Neuron (in vitro differentiated cells): ENCODE results near the gene LRP1B.
A peak's percentile ranks its signal among the peaks of the same experiment; 100 is the strongest.

Experiments used
- H2AFZ ChIP-seq: one replicate; pipeline ENCODE4 v1.6.1; 2013; ENCODE audit warnings: low read depth, mild to moderate bottlenecking, inconsistent platforms, low read length, moderate library complexity
- H3K27me3 ChIP-seq: one replicate; pipeline ENCODE4 v1.6.1; 2013; ENCODE audit warnings: low read length; ENCODE audit not compliant: insufficient read depth
- H3K36me3 ChIP-seq: one replicate; pipeline ENCODE4 v1.6.1; 2013; ENCODE audit warnings: low read length; ENCODE audit not compliant: insufficient read depth
- H3K4me1 ChIP-seq: one replicate; pipeline ENCODE4 v1.6.1; 2013; ENCODE audit warnings: low read length; ENCODE audit not compliant: insufficient read depth
- H3K4me3 ChIP-seq: 2 replicates; pipeline ENCODE4 v1.5.1; 2013; ENCODE audit warnings: mild to moderate bottlenecking, low read length, moderate library complexity
- H3K9me3 ChIP-seq: one replicate; pipeline ENCODE4 v1.6.1; 2013; ENCODE audit warnings: low read length

LRP1B gene

GRCh38 chr2:141782574-141782973 is 348.2 kb downstream of the LRP1B start:
- Histone ChIP-seq H3K9me3 (no peaks in the 10 kb centered on the region), H2AFZ (no peak overlapping the region), H3K27me3 (no peaks in the 10 kb centered on the region), H3K4me1 (no peaks in the 10 kb centered on the region), H3K4me3 (no peak overlapping the region), H3K36me3 (no peaks in the 10 kb centered on the region)

- no peak overlapping the region for H3K4me3 ChIP-seq
Observed at GRCh38 chr2:141778315-141778835, 352.4 kb downstream of the LRP1B start.

GRCh38 chr2:141770530-141770929 is 360.3 kb downstream of the LRP1B start:
- Histone ChIP-seq H3K4me3 (no peak overlapping the region), H2AFZ (no peak overlapping the region), H3K27me3 (no peaks in the 10 kb centered on the region), H3K9me3 (no peaks in the 10 kb centered on the region), H3K4me1 (peaks cover 19% of the 10 kb centered on the region), H3K36me3 (no peaks in the 10 kb centered on the region)

More at GRCh38 chr2:141778315-141778835, 352.4 kb downstream of the LRP1B start:
- H3K27me3 ChIP-seq, result no peaks in the 10 kb centered on the region
- H3K36me3 ChIP-seq, result no peaks in the 10 kb centered on the region
- no peaks in the 10 kb centered on the region for H3K9me3 ChIP-seq
- peak overlapping the region; percentile 36 for H2AFZ ChIP-seq
- no peaks in the 10 kb centered on the region for H3K4me1 ChIP-seq

GRCh38 chr2:141767691-141768090 is 363.1 kb downstream of the LRP1B start:
- H3K36me3 ChIP-seq, result no peaks in the 10 kb centered on the region
- H3K4me1 ChIP-seq, result peaks cover 19% of the 10 kb centered on the region
- H3K27me3 ChIP-seq, result no peaks in the 10 kb centered on the region
- no peak overlapping the region for H3K4me3 ChIP-seq
- no peaks in the 10 kb centered on the region for H3K9me3 ChIP-seq
- peak overlapping the region; percentile 61 for H2AFZ ChIP-seq

GRCh38 chr2:141767051-141767450 is 363.8 kb downstream of the LRP1B start:
- Histone ChIP-seq H3K9me3 (no peaks in the 10 kb centered on the region), H3K36me3 (no peaks in the 10 kb centered on the region), H3K4me1 (peaks cover 19% of the 10 kb centered on the region), H3K4me3 (no peak overlapping the region), H2AFZ (no peak overlapping the region), H3K27me3 (no peaks in the 10 kb centered on the region)

DNA sequence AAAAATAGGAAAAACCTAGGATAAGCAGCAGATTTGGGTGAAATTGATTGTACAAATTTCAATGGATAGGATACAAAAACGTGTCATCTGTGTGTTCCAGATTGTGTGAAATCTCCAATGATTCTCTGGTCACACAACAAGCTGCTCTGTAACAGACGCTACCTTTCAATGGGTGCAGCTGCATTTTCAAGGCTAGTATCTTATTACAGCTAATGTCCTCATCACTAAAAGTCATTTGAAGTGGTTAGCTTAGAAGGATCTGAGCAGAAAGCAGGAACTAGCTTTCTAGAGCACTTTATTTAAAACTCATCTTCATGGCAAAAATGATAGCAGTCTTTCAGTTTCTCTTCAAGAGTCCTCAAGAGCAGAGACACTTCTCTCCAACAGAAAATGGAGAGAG is 364.6 kb downstream of the LRP1B start:
- no peak overlapping the region for H2AFZ ChIP-seq
- H3K36me3 ChIP-seq, result no peaks in the 10 kb centered on the region
- H3K4me3 ChIP-seq, result no peak overlapping the region
- no peaks in the 10 kb centered on the region for H3K9me3 ChIP-seq
- no peaks in the 10 kb centered on the region for H3K27me3 ChIP-seq
- peaks cover 19% of the 10 kb centered on the region for H3K4me1 ChIP-seq

- H3K4me3 ChIP-seq, result no peak overlapping the region
- no peaks in the 10 kb centered on the region for H3K9me3 ChIP-seq
- H3K36me3 ChIP-seq, result no peaks in the 10 kb centered on the region
Observed at GRCh38 chr2:141748616-141749015, 382.2 kb downstream of the LRP1B start.

DNA sequence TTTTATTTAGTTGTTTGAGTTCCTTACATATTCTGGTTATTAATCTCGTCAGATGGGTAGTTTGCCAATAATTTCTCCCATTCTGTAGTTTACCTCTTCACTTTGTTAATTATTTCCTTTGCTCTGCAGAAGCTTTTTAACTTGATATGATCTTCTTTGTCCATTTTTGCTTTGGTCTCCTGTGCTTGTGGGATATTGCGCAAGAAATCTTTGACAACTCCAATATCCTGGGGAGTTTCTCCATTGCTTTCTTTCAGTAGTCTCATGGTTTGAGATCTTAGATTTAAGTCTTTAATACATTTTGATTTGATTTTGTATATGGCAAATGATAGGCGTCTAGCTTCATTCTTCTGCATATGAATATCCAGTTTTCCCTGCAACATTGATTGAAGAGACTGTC is 389.2 kb downstream of the LRP1B start:
- H3K36me3 ChIP-seq, result no peaks in the 10 kb centered on the region
- H3K27me3 ChIP-seq, result no peaks in the 10 kb centered on the region
- H2AFZ ChIP-seq, result no peak overlapping the region
- no peaks in the 10 kb centered on the region for H3K4me1 ChIP-seq
- no peak overlapping the region for H3K4me3 ChIP-seq
- no peaks in the 10 kb centered on the region for H3K9me3 ChIP-seq

More at GRCh38 chr2:141748616-141749015, 382.2 kb downstream of the LRP1B start:
- H2AFZ ChIP-seq, result no peak overlapping the region
- no peaks in the 10 kb centered on the region for H3K4me1 ChIP-seq
- H3K27me3 ChIP-seq, result no peaks in the 10 kb centered on the region

DNA sequence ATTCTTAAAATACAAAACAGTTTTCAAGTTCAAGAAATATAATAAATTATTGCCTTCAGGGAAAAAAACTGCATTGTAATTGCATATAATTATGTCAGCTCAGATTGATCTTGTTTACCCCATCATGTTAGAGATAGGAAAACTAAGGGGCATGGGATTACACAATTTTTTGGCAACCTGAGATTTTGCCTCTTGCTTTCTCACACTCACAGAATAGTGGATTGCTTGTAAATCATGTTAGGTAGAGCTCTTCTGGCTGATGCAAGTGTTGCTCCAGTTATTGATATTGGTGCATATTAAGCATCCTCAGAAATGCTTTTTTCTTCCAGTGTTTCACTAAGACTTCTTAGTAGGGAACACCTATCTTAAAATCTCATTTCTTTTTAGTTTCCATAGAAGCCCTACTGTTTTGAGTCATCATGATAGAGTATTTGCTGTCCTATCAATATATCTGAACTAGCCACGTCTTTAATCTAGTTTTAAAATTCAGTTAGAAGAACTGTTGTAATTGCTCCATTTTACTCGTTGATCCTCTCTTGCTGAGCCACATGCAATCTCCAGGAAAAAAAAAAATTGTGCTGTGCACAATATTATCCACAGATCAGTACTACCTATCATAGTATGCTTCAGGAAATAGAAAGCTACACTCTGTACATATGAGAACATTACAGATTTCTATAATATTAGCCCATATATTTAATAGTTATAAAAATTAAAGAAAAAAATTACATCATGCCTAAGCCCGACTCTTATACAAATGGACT is 393.1 kb downstream of the LRP1B start:
- H3K4me1 ChIP-seq, result no peaks in the 10 kb centered on the region
- H3K4me3 ChIP-seq, result no peak overlapping the region
- no peak overlapping the region for H2AFZ ChIP-seq
- no peaks in the 10 kb centered on the region for H3K27me3 ChIP-seq
- H3K9me3 ChIP-seq, result no peaks in the 10 kb centered on the region
- no peaks in the 10 kb centered on the region for H3K36me3 ChIP-seq

DNA sequence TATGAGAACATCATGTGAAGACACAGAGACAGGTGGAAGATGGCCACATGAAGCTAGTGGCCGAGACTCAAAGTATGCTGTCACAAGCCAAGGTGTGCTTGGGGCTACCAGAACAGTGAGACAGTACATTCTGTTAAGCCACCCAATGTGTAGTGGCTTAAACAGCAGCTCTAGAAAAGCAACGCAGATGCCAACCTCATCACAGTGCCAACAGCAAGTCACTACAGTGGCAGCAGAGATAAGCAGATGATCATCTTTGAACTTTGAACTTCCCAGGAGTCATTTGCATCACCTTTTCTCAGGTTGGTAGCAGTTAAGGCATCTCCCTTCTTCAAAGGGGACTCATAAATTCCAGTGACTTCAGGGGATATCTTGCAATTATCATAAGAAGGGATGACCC is 394.4 kb downstream of the LRP1B start:
- no peaks in the 10 kb centered on the region for H3K36me3 ChIP-seq
- H2AFZ ChIP-seq, result no peak overlapping the region
- H3K9me3 ChIP-seq, result no peaks in the 10 kb centered on the region
- no peak overlapping the region for H3K4me3 ChIP-seq
- no peaks in the 10 kb centered on the region for H3K4me1 ChIP-seq
- H3K27me3 ChIP-seq, result no peaks in the 10 kb centered on the region

DNA sequence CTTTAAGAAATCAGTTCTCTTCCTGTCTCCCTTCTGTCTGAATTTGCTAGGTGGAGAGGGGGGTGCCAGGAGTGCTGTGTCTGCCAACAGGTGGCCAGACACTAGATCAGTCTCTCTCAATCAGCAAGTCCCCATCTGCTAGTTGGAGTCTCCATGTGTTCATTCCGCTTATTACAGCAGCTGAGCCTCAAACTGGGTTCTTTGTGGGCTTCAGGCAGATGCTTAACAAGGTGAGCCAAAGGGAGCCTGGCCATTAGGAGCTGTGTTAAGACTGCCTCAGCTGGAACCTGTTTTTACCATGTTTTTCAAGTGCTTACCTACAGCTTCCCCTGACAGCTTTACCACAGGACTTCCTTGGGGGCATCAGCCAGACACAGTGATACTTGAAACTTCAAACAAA is 401.9 kb downstream of the LRP1B start:
- Histone ChIP-seq H3K36me3 (no peaks in the 10 kb centered on the region), H2AFZ (no peak overlapping the region), H3K9me3 (no peaks in the 10 kb centered on the region), H3K4me1 (peaks cover 13% of the 10 kb centered on the region), H3K27me3 (no peaks in the 10 kb centered on the region), H3K4me3 (no peak overlapping the region)

DNA sequence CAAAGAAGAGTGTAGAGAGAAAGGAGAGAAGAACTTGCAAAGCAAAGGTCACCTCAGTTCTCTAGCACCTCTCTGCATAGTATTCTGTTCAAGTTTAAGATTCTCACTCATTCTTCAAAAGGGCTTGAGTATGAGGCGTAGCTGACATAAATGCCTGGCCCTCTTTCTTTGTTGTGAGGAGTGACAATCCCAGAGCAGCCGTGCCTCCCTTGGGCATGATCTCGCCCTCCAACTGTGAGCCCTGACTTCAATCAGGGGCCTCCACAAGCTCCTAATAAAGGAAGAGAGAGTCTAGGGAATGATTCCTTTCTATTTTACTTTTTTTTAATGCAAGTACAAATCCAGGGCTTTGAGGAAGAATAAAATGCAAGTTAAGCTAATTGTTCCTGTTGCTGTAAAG is 402.7 kb downstream of the LRP1B start:
- no peaks in the 10 kb centered on the region for H3K36me3 ChIP-seq
- peak overlapping the region; percentile 3 for H2AFZ ChIP-seq
- H3K4me3 ChIP-seq, result no peak overlapping the region
- no peaks in the 10 kb centered on the region for H3K9me3 ChIP-seq
- H3K4me1 ChIP-seq, result peaks cover 13% of the 10 kb centered on the region
- H3K27me3 ChIP-seq, result no peaks in the 10 kb centered on the region

DNA sequence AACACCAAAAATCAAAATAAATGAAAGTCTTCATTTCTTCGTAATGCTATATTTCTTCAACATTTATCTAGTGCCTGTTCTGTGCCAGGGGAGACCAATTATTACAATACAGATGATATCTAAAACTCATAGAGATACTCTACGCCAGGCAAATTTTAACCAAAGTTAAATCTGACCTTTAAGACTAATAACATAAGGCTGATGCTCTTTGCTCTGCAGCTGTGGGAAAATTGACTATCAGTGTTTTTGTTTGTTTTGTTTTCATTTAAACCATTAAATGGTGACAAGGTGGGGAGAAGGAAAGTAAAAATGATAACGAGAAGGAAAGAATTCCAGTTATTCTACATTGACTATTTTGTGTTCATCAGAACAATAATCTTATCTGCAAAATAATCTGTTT is 406.4 kb downstream of the LRP1B start:
- peaks cover 13% of the 10 kb centered on the region for H3K4me1 ChIP-seq
- H3K27me3 ChIP-seq, result no peaks in the 10 kb centered on the region
- no peak overlapping the region for H3K4me3 ChIP-seq
- H2AFZ ChIP-seq, result no peak overlapping the region
- no peaks in the 10 kb centered on the region for H3K9me3 ChIP-seq
- no peaks in the 10 kb centered on the region for H3K36me3 ChIP-seq

GRCh38 chr2:141723814-141724213 is 407.0 kb downstream of the LRP1B start:
- Histone ChIP-seq H3K27me3 (no peaks in the 10 kb centered on the region), H3K4me3 (no peak overlapping the region), H2AFZ (no peak overlapping the region), H3K4me1 (peaks cover 13% of the 10 kb centered on the region), H3K36me3 (no peaks in the 10 kb centered on the region), H3K9me3 (no peaks in the 10 kb centered on the region)
